ENCODE results near the gene RNF214. TPM values are rescaled to one million over a fixed set of nuclear protein-coding genes. Genes with fewer than 3 reads are reported as not detected.

Gene RNF214
- total RNA-seq, 1 experiment from 2014 or later: 1.7 TPM

- in situ Hi-C loops (cut with HindIII; ENCODE audit: low pct_unique_long_range_greater_than_20kb, low sequenced_read_pairs): no loop called here
- no peak for DNase-seq (ENCODE audit: low read depth)
Observed at GRCh38 chr11:117296881-117297280, 64.4 kb downstream of the RNF214 start.

- in situ Hi-C loops (cut with HindIII; ENCODE audit: low pct_unique_long_range_greater_than_20kb, low sequenced_read_pairs): no loop called here
- DNase-seq (ENCODE audit: low read depth): no peak
Observed at GRCh38 chr11:117298195-117298594, 65.7 kb downstream of the RNF214 start.

GRCh38 chr11:117299351-117300282, 67.1 kb downstream of the RNF214 start:
- no peak for DNase-seq (ENCODE audit: low read depth)
- in situ Hi-C loops (cut with HindIII; ENCODE audit: low pct_unique_long_range_greater_than_20kb, low sequenced_read_pairs): no loop called here

- no peak for DNase-seq (ENCODE audit: low read depth)
- in situ Hi-C loops (cut with HindIII; ENCODE audit: low pct_unique_long_range_greater_than_20kb, low sequenced_read_pairs): no loop called here
Observed at GRCh38 chr11:117300283-117300663, 67.8 kb downstream of the RNF214 start.

GRCh38 chr11:117300773-117301172, 68.3 kb downstream of the RNF214 start:
- in situ Hi-C loops (cut with HindIII; ENCODE audit: low pct_unique_long_range_greater_than_20kb, low sequenced_read_pairs): no loop called here
- DNase-seq (ENCODE audit: low read depth): no peak

- no peak for DNase-seq (ENCODE audit: low read depth)
- in situ Hi-C loops (cut with HindIII; ENCODE audit: low pct_unique_long_range_greater_than_20kb, low sequenced_read_pairs): no loop called here
Observed at GRCh38 chr11:117302228-117302627, 69.8 kb downstream of the RNF214 start.

- no peak for DNase-seq (ENCODE audit: low read depth)
- in situ Hi-C loops (cut with HindIII; ENCODE audit: low pct_unique_long_range_greater_than_20kb, low sequenced_read_pairs): no loop called here
Observed at GRCh38 chr11:117303101-117303500, 70.6 kb downstream of the RNF214 start.

- DNase-seq (ENCODE audit: low read depth): no peak
- in situ Hi-C loops (cut with HindIII; ENCODE audit: low pct_unique_long_range_greater_than_20kb, low sequenced_read_pairs): no loop called here
Observed at GRCh38 chr11:117303646-117304315, 71.3 kb downstream of the RNF214 start.

- in situ Hi-C loops (cut with HindIII; ENCODE audit: low pct_unique_long_range_greater_than_20kb, low sequenced_read_pairs): no loop called here
Observed at GRCh38 chr11:117305145-117305544, 72.7 kb downstream of the RNF214 start.

GRCh38 chr11:117309310-117309709, 76.8 kb downstream of the RNF214 start:
- DNase-seq (ENCODE audit: low read depth): no peak
- in situ Hi-C loops (cut with HindIII; ENCODE audit: low pct_unique_long_range_greater_than_20kb, low sequenced_read_pairs): no loop called here

More at GRCh38 chr11:117305145-117305544, 72.7 kb downstream of the RNF214 start:
- no peak for DNase-seq (ENCODE audit: low read depth)

GRCh38 chr11:117313091-117313490, 80.6 kb downstream of the RNF214 start:
- no peak for DNase-seq (ENCODE audit: low read depth)
- in situ Hi-C loops (cut with HindIII; ENCODE audit: low pct_unique_long_range_greater_than_20kb, low sequenced_read_pairs): no loop called here

GRCh38 chr11:117313828-117314768, 81.6 kb downstream of the RNF214 start:
- DNase-seq (ENCODE audit: low read depth): no peak
- in situ Hi-C loops (cut with HindIII; ENCODE audit: low pct_unique_long_range_greater_than_20kb, low sequenced_read_pairs): no loop called here

GRCh38 chr11:117314840-117315239, 82.4 kb downstream of the RNF214 start:
- no peak for DNase-seq (ENCODE audit: low read depth)
- in situ Hi-C loops (cut with HindIII; ENCODE audit: low pct_unique_long_range_greater_than_20kb, low sequenced_read_pairs): no loop called here

- in situ Hi-C loops (cut with HindIII; ENCODE audit: low pct_unique_long_range_greater_than_20kb, low sequenced_read_pairs): no loop called here
- no peak for DNase-seq (ENCODE audit: low read depth)
Observed at GRCh38 chr11:117315285-117316196, 83.1 kb downstream of the RNF214 start.

GRCh38 chr11:117316197-117316961, 83.9 kb downstream of the RNF214 start, which contains the start of gene BACE1:
TSS of gene BACE1 (minus strand) at chr11:117316256. CDS start at chr11:117315795, 461 bp downstream.
- peak; percentile 67 for DNase-seq (ENCODE audit: low read depth)
- in situ Hi-C loops (cut with HindIII; ENCODE audit: low pct_unique_long_range_greater_than_20kb, low sequenced_read_pairs): no loop called here

- in situ Hi-C loops (cut with HindIII; ENCODE audit: low pct_unique_long_range_greater_than_20kb, low sequenced_read_pairs): no loop called here
- no peak for DNase-seq (ENCODE audit: low read depth)
Observed at GRCh38 chr11:117318738-117319137, 86.3 kb downstream of the RNF214 start.
